Measurements from ENCODE around the gene VAPA.

VAPA gene

DNA sequence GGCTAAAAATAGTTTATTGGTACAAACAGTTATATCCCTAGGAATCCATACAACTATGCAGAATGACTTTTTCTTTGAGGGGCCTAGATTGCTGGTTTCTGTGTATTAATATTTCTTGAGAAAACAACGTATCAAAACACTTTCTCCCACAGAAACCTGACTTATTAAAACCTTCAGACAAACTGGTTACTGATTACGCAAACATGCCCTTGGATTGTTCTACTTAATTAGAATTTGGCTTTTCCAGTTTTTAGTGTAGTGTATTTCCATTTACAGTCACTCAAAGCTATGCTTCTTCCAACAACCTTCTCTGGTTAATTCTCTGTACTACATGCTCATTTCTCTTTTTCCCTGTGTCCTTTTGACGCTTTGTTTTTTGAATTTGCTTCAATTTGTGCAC, 20.0 kb downstream of the VAPA start:
- DNase-seq (ENCODE audit: low read depth in 1 of 2, low spot score in 1 of 2), result no peak

DNA sequence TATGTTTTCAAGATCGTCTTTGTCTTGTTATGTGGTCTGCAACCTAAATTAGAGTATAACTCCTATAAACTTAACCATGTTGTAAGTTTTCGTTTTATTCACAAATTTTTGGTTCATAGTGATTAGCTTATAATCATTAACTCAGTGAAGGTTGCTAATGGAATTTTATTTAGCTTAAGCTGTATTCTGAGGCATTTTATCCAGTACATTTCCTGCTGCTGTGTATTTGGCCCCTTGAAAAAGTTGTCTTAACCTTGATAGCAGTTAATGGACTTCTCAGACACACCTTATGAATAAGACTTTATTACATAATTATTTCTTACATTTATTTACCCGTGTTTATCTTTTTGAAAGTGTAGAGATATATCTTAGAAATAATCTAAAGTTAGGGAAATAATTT, 20.5 kb downstream of the VAPA start:
- no peak for DNase-seq (ENCODE audit: low read depth in 1 of 2, low spot score in 1 of 2)

DNA sequence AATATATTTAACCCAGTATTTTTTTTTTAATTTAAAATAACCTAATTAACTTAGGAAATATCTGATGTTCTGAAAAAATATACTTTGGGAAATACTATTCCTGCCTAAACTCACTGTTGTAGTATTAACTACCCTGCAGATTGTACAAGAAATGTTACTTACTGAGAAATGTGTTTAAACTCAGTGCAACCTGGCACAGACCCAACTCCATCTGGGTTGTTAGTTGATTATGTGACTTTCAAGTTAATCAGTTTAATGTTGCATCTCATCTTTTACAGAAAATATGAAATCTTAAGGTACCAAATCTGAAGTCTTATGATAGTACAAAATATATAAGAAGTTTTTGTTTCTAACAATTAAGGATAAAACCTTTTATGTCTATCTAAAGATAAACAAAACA, 27.3 kb downstream of the VAPA start:
- DNase-seq (ENCODE audit: low read depth in 1 of 2, low spot score in 1 of 2), result no peak

DNA sequence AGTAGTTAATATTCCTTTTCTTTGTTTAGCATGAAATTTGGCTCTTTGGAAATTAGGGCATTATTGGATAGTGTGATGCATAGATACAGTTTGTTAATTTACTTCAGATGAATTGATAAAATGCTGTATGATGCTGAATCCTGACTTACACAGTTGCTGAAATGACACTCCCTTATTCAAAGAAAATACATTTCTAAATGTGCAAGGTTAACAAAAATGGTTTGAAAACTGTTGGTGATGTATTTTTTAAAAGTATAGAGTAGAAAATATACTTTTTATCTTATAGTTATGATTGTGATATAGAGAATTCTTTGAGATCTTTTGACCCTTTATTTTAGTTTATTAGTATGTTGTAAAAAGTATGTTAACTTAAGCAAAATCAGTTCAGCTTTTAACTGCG, 27.8 kb downstream of the VAPA start:
- no peak for DNase-seq (ENCODE audit: low read depth in 1 of 2, low spot score in 1 of 2)

DNA sequence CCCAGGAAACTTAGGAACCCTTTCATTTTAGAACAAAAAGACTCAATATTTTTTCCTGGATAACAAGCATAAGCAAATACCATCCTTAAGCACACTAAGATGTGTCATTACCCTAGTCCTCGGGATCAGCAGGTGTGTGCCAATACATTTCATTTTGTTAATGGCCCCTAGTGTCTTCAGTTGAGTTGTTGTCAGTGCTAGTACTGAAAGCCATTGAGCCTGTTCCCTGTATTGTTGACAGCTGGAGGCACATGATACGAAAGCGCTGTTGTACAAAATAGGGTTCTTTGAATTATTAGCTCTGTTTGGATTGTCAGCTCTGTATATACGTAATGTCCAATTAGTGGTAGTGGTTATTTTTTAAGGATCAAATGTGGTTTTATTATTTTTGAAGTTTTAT, 29.5 kb downstream of the VAPA start:
- no peak for DNase-seq (ENCODE audit: low read depth in 1 of 2, low spot score in 1 of 2)

DNA sequence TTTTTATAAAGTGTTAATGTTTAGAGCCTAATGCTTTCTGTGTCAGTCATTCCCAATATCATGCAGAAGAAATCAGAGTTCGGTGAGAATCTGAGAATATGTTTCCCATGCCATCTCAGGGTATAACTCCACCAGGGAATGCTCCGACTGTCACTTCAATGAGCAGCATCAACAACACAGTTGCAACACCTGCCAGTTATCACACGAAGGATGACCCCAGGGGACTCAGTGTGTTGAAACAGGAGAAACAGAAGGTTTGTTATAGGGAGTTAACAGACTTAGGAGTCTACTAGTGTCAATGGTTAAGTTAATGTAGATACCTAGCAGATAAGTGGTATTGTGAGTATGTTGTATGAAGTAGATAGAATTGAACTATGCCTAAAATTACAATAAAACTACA, 31.0 kb downstream of the VAPA start:
- no peak for DNase-seq (ENCODE audit: low read depth in 1 of 2, low spot score in 1 of 2)

DNA sequence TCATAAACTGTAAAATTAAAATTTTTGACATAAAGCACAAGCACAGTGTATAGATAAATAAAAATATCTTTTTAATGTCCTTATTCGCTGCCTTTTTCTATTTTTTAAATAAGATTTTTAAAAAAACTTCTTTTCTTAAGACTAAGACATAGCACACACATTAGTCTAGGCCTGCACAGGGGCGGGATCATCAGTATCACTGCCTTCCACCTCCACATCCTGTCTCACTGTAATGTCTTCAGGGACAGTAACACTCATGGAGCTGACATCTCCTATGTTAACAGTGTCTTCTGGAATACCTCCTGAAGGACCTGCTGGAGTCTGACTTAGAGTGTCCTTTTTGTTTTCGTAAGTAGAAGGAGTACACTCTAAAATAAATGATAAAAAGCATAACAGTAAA, 33.0 kb downstream of the VAPA start:
- DNase-seq (ENCODE audit: low read depth in 1 of 2, low spot score in 1 of 2), result no peak

DNA sequence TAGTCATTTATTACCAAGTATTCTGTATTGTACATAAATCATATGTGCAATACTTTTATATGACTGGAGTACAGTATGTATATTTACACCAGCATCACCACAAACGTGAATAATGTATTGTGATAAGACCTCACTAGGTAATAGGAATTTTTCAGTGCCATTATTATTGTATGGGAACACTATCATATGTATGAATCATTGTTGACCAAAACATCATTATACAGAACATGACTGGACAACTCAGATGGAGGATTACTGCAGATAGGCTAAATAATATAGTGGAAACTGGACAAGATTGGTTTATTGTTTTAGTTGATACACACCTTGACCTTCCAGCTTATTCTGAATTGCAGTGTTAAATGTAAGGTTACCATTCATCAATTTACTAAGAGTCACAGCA, 33.4 kb downstream of the VAPA start:
- DNase-seq (ENCODE audit: low read depth in 1 of 2, low spot score in 1 of 2), result no peak

DNA sequence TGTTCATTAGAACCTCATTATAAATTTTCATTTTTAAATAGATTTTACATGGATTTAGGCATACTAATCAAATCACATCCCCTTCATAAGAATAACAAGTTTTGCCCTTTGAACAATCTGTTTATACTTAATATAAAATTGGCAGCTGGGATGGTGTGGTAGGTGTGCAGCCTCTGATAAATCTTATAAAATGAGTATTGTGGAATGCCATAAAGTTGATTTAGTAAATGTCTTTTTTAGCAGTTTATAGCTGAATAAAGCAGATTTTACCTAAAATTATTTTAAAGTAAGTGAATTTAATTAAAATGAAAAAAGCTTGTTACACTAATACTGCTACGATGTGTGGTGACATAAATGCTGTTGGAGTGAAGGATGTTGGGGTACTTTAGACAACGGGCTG, 35.5 kb downstream of the VAPA start:
- DNase-seq (ENCODE audit: low read depth in 1 of 2, low spot score in 1 of 2), result no peak

DNA sequence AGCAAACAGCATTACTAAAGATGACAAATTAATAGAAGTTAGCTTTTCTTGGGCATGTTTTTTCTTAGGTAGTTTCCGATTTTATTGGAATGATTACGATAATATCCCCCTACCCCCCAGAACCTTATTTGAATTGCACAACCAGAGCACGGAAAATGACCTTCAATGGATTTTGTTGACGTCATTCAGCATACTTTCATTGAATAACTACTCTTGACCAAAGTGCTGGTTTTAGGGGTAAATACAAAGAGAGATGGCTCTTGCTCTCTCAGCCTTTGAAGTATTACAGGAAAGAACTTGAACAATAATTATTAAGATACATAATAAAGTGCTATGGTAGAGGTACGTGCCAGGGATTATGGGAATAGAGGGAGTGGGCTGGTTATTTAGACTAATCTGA, 36.0 kb downstream of the VAPA start:
- DNase-seq (ENCODE audit: low read depth in 1 of 2, low spot score in 1 of 2), result no peak

DNA sequence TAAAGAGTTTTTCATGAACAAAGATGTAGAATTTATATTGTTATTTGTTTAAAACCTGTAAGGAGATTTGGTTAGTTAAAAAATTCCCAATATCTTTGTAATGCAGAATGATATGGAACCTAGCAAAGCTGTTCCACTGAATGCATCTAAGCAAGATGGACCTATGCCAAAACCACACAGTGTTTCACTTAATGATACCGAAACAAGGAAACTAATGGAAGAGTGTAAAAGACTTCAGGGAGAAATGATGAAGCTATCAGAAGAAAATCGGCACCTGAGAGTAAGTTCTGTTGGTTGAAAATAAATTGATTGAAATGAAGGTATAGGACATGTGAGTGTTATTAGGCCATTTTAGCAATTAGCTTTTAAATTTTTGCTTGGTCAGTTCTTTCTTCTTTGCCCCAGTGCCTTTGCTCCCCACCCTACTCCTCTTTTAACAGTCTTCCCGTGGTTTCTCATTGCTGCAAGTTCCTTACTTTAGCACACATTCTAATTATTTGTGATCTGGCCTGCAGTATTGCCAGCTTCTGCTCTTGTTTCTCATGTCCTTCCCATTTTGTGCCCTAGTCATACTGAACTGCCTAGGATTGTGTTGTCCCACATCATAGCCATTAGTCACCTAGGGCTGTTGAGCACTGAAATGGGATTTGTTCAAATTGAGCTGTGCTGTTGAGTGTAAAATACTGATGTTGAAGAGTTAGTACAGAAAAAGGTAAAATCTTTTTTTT, 36.6 kb downstream of the VAPA start:
- DNase-seq (ENCODE audit: low read depth in 1 of 2, low spot score in 1 of 2), result no peak

DNA sequence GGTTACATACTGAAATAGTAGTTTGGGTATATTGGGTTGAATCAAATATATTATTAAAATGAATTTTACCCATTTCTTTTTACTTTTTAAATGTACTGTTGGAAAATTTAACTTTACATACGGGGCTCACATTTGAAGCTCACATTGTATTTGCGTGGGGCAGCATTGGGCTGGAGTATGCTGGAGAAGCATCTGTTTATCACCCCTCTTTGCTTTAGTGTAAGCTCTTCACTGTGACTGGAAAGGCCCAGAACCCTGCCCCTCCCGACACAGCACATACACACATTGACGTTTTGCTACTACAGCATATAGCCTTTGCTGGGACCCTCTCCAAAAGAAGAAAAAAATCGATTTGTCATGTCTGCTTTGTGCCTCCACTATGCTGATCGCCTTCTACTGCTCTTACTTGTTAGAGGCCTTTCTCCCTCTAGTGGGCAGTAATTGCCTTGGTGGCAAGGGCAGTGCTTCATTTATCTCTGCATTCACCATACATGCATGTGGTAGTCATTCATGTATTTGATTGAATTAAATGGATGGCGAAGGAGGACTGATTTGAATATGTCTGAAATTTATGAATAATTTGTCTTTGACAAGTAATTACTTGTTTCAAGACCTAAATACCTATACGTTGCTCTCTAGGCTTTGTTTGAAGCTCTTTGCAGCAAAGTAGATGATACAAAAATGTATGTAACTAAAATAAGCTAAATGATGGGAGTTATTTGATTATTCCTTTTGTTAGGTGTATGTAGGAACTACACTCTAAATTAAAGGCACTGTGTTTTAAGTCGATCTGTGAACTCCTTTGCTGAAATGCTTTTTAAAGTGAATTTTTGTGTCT, 37.4 kb downstream of the VAPA start:
- DNase-seq (ENCODE audit: low read depth in 1 of 2, low spot score in 1 of 2), result no peak

DNA sequence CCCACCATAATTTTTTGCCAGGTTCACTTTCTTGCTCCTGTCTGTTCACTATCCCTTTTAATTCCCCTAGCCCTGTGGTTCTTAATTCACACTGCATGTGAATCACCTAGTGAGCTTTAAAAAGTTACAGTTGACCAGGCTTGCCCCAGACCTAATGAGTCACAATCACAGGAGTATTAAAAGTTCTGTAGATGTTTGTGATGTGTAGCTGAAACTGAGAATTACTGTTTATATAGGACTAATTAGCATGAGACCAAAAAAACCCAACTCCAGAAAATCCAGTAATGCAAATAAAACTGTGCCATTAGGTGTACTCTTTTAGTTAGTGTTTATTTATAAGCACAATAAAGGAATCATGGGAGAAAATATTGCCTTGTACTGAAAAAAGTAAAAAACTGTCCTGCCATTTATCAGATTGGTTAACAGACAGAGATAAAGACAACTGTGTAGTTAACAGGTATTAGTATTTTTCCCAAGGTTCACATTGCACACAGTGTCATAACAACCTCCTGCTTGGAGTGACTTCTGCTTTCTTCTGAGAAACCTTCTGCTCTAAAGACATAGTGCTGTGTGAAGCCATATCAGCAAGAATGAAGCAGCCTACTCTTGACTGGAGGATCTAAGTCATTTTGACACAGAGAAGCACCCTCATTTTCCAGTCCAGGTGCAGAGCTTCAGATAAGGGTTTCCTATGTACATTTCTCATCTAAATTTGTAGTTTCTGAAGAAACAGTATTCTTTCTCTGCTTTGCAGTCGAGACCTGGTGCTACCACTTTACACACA, 39.0 kb downstream of the VAPA start:
- DNase-seq (ENCODE audit: low read depth in 1 of 2, low spot score in 1 of 2), result no peak

DNA sequence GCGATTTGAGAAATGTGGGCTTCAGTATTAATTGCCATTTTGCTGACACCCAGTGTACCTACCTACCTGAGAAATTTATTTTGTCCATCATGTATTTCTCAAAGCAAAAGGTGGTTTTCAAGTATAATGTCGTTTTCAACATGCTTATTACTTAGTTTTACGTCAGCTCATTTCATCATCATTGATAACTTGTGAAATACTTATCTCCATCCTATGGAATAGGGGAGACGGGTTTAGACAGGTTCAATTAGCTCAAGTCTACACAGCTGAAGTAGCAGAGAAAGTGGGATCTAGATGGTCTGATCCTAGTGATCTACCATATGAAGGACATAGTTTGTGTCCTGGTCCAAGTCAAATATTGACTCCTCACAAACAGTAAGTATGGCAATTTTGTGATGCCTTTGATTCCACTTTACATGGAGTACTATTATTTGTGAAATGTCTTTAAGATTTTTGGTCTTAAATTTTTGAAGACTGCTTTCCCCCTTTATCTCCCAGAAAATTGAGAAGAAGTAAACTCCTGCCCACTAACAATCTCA, 45.1 kb downstream of the VAPA start:
- DNase-seq (ENCODE audit: low read depth in 1 of 2, low spot score in 1 of 2), result no peak

DNA sequence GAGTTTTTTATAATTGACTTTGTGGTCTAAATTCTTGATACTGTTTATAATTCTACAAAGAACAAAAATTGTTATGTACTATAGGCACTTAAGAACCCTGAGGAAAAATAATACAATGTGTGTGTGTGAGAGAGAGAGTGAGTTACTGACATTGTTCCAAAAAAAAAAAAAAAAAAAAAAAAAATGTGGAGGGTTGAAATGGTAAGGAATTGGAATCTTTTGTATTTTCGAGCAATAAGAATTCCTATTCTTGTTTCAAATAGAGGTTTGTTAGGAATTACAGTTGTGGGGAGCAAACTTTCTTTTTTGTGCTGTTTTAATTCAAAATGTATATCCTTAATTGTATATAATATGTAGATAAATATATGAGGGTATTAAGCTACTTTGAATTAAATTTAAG, 45.7 kb downstream of the VAPA start:
- DNase-seq (ENCODE audit: low read depth in 1 of 2, low spot score in 1 of 2), result no peak

DNA sequence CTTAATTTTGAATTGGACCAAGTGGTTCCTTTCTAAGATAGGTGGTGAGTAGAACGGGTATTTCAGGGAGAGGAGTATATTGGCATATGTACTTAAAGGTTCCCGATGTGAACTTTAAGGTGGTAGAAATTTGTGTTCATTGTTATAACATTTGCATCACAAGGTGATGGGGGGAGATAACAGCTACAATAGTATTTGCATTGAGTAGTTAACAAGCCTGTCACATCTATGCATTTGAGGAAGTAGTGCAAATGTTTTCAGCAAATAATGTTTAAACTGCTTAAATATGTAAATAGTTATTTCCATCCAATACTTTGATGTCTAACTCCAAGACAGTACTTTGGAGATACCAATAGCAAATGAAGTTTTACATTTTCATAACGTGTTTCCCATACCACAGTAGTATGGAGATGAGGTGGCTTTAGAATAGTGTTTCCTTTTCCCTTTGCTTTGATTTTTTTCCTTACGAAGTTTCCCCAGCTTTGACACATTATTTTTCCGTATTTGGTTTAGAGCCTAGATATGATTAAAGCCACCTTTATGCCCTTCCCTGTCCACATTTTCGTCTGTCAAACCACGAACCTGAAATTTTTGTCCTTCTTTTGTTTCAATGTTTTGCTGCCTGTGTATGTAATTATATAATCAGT, 46.6 kb downstream of the VAPA start:
- DNase-seq (ENCODE audit: low read depth in 1 of 2, low spot score in 1 of 2), result no peak

DNA sequence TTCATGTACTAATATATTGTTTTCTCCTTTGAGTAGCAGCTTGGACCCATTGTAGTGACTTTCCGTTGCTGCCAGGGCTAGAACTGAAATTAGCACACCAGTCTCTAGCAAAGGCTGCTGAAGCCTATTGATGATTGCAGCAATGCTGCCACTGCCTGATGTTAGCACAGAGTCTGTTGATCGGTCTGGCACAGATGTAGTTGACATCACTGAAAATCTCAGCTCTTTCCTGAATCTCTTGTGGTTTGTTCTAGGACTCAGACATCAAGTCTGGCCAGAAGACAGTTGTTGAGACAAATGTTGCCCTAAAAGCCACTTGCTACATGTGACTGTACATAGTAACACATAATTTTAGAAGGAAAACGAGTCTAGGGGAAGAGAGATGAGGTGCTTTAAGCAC, 47.2 kb downstream of the VAPA start:
- no peak for DNase-seq (ENCODE audit: low read depth in 1 of 2, low spot score in 1 of 2)

DNA sequence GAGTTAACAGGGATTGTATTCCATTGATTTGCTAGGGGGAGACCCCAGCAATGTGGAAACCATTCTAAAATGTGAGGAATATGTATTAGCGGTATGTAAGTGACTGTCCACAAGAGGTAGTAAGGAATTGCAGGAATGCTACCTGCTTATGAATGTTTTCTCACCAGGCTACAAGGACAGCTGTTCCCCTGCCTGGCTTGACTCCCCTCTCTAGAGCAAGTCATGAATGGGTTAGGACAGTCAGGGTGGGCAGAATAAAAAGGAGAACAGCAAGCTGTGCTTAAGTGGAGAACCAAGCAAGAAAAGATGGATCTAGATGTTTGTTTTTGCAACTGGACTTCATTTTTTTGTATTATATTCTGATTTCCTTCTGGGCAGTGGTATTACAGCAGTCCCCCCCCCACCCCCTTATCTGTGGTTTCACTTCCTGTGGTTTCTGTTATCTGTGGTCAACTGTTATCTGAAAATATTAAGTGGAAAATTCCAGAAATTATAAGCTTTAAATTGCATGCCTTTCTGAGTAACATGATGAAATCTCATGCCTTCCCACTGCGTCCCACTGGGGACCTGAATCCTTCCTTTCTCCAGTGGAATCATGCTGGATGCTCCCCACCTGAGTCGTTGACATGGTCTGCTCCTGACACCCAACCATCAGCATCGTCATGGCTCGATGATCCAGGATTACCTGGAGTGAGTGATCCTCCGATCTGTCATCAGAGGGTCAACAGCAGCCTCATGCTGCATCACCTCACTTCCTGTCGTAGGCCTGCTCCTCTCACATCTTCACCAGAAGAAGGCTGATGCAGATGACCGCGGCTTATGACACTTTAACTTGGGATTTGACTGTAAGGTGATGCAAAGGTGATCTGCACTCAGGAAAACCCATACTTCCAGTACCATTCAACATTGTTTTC, 52.2 kb downstream of the VAPA start:
- DNase-seq (ENCODE audit: low read depth in 1 of 2, low spot score in 1 of 2), result no peak

DNA sequence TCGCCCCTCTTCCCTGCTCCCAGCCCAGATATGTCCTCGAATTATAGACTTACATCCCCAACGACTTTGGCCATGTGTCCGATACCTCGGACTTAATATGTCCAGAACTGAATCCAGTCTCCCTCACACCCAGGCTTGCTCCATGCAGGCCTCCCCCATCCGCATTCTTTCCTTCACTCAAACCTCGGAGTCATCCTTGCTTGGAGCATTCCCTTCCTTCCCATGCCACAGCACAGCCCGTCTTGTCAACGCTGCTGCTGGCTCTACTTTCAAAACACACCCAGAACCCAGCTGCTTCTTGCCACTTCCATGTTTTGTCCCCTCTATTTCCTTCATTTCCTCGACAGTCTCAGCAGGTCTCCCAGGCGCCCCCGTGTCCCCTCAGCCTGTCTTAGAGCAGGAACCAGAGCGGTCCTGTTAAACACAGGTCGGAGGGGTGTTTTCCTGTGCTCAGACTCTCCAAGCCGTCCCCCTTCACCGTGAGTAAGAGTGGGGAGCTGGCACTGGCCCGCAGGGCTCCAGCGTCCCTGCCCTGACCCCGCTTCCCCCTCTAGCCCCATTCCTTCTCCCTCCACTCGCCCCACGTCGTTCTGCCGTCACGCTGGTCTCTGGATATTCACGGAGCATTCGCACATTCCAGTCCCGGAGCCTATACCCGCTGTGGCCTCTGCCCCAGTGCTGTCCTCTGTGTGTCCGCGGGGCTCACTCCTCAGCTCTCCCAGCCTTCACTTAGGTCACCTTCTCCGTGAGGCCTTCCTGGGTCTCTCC, 54.4 kb downstream of the VAPA start:
- DNase-seq (ENCODE audit: low read depth in 1 of 2, low spot score in 1 of 2), result no peak
